CD14-positive monocyte (primary cell): ENCODE results near the gene PPIF. TPM values are rescaled to one million over a fixed set of nuclear protein-coding genes. Genes with fewer than 3 reads are reported as not detected.

Experiments
- DNase-seq, 3 donors: peaks; one replicate each; pipeline ENCODE4 v3.0.0-alpha.2; 2011 to 2022
- H2AFZ ChIP-seq: 2 replicates; pipeline ENCODE4 v1.6.0; 2012; ENCODE audit warnings: mild to moderate bottlenecking, low read depth, low read length, inconsistent platforms; ENCODE audit not compliant: insufficient read depth, poor library complexity, severe bottlenecking
- H3K27ac ChIP-seq, 2 donors: 1 replicate in 1 of 2; 2 replicates in 1 of 2; pipeline ENCODE4 v1.5.1; 2012 to 2013; ENCODE audit warnings: low read length in 2 of 2, control low read depth in 1 of 2, inconsistent platforms in 1 of 2, low read depth in 1 of 2, mild to moderate bottlenecking in 1 of 2
- H3K27me3 ChIP-seq, 2 donors: one replicate each; pipeline versions ENCODE4 v1.6.0 to v1.6.1; 2011 to 2013; ENCODE audit warnings: low read length in 2 of 2; ENCODE audit not compliant: control insufficient read depth in 2 of 2, insufficient read depth in 2 of 2
- H3K36me3 ChIP-seq, 2 donors: replicated peaks in 1 of 2; 1 replicate in 1 of 2; 2 replicates in 1 of 2; pipeline versions ENCODE4 v1.5.1 to v1.6.1; 2012 to 2013; ENCODE audit warnings: low read length in 2 of 2, control low read depth in 1 of 2, inconsistent platforms in 1 of 2, mild to moderate bottlenecking in 1 of 2; ENCODE audit not compliant: insufficient read depth in 2 of 2, control insufficient read depth in 1 of 2
- H3K4me1 ChIP-seq, 2 donors: 1 replicate in 1 of 2; 2 replicates in 1 of 2; pipeline versions ENCODE4 v1.5.1 to v1.6.1; 2012 to 2013; ENCODE audit warnings: low read length in 2 of 2, control low read depth in 1 of 2, inconsistent platforms in 1 of 2, mild to moderate bottlenecking in 1 of 2, moderate library complexity in 1 of 2; ENCODE audit not compliant: insufficient read depth in 2 of 2, control insufficient read depth in 1 of 2
- H3K4me2 ChIP-seq: replicated peaks from 2 replicates; pipeline ENCODE3; 2012; ENCODE audit warnings: low read length, moderate library complexity, mild to moderate bottlenecking; ENCODE audit not compliant: poor library complexity, severe bottlenecking; ENCODE audit errors: extremely low read depth
- H3K4me3 ChIP-seq, 3 experiments: fragments of 200-600 bp in 1 of 3; sonication (generic) in 1 of 3; replicated peaks in 1 of 3; 1 replicate in 2 of 3; 2 replicates in 1 of 3; pipeline ENCODE4 v1.5.1; 2011 to 2013; ENCODE audit warnings: low read length in 3 of 3, mild to moderate bottlenecking in 3 of 3, control low read depth in 2 of 3, low read depth in 2 of 3, inconsistent platforms in 1 of 3, moderate library complexity in 1 of 3
- H3K79me2 ChIP-seq: 2 replicates; pipeline ENCODE4 v1.6.0; 2012; ENCODE audit warnings: mild to moderate bottlenecking, control low read depth, inconsistent platforms, low read length, moderate library complexity; ENCODE audit not compliant: insufficient read depth
- H3K9ac ChIP-seq: 2 replicates; pipeline ENCODE4 v1.6.0; 2017; ENCODE audit warnings: low read length, mild to moderate bottlenecking; ENCODE audit not compliant: insufficient read depth, poor library complexity, severe bottlenecking
- H3K9me3 ChIP-seq, 2 donors: replicated peaks in 1 of 2; 1 replicate in 1 of 2; 2 replicates in 1 of 2; pipeline versions ENCODE4 v1.5.1 to v1.6.1; 2012 to 2013; ENCODE audit warnings: low read length in 2 of 2, control low read depth in 1 of 2; ENCODE audit not compliant: control insufficient read depth in 1 of 2, insufficient read depth in 1 of 2
- H4K20me1 ChIP-seq: 2 replicates; pipeline ENCODE4 v1.6.0; 2012; ENCODE audit warnings: mild to moderate bottlenecking, low read length, control low read depth, moderate library complexity; ENCODE audit not compliant: insufficient read depth
- H3K27ac Mint-ChIP-seq, 7 donors: one replicate each; pipeline ENCODE4 v1.8.0; 2020; ENCODE audit warnings: mild to moderate bottlenecking in 7 of 7, mixed read lengths in 7 of 7, moderate library complexity in 6 of 7, inconsistent platforms in 2 of 7
- H3K27me3 Mint-ChIP-seq, 3 donors: one replicate each; pipeline ENCODE4 v1.8.0; 2021 to 2022; ENCODE audit warnings: low read depth in 3 of 3, mild to moderate bottlenecking in 3 of 3, mixed read lengths in 3 of 3, moderate library complexity in 3 of 3, inconsistent platforms in 1 of 3
- H3K36me3 Mint-ChIP-seq, 2 donors: one replicate each; pipeline ENCODE4 v1.8.0; 2020; ENCODE audit warnings: mixed read lengths in 2 of 2, inconsistent platforms in 1 of 2, mild to moderate bottlenecking in 1 of 2
- H3K4me1 Mint-ChIP-seq: one replicate; pipeline ENCODE4 v1.8.0; 2020; ENCODE audit warnings: mild to moderate bottlenecking, mixed read lengths
- H3K4me3 Mint-ChIP-seq, 2 donors: one replicate each; pipeline ENCODE4 v1.8.0; 2020; ENCODE audit warnings: mild to moderate bottlenecking in 2 of 2, mixed read lengths in 2 of 2, moderate library complexity in 1 of 2
- H3K9me3 Mint-ChIP-seq, 7 donors: one replicate each; pipeline ENCODE4 v1.8.0; 2020 to 2022; ENCODE audit warnings: mixed read lengths in 7 of 7, mild to moderate bottlenecking in 6 of 7, moderate library complexity in 6 of 7, inconsistent platforms in 2 of 7
- WGBS: methylation state at CpG from one replicate; pipeline ENCODE4 v1.1.5; 2013; ENCODE audit warnings: missing lambda C conversion rate; ENCODE audit not compliant: insufficient coverage; 5-methylcytosine and 5-hydroxymethylcytosine counted together
- intact Hi-C, 2 donors: fragments of 100-400 bp; cut with micrococcal nuclease; formaldehyde crosslinking; loops; one replicate each; pipeline versions ENCODE4 v1.15.0 to v1.15.1; 2023
- polyA plus RNA-seq, 3 donors: library from polyadenylated mRNA; depleted of rRNA in 1 of 3; unstranded in 2 of 3; stranded (reverse) in 1 of 3; fragments of 300-500 nt in 2 of 3; fragments of >200 nt in 1 of 3; fragmentation: Illumina TruSeq in 2 of 3; gene quantifications; 1 replicate in 2 of 3; 2 replicates in 1 of 3; pipeline ENCODE4 v1.2.3, GENCODE V29; 2012 to 2021
- TF ChIP-seq, protein P1 (sequence below): fragments of 200-600 bp; IDR thresholded peaks from one replicate; pipeline ENCODE4 v1.8.0; 2022; ENCODE audit warnings: antibody characterized with exemption, mild to moderate bottlenecking

The PPIF gene
- polyA plus RNA-seq, 3 donors, result 36.6 to 1,064 (median 52.3) TPM

DNA sequence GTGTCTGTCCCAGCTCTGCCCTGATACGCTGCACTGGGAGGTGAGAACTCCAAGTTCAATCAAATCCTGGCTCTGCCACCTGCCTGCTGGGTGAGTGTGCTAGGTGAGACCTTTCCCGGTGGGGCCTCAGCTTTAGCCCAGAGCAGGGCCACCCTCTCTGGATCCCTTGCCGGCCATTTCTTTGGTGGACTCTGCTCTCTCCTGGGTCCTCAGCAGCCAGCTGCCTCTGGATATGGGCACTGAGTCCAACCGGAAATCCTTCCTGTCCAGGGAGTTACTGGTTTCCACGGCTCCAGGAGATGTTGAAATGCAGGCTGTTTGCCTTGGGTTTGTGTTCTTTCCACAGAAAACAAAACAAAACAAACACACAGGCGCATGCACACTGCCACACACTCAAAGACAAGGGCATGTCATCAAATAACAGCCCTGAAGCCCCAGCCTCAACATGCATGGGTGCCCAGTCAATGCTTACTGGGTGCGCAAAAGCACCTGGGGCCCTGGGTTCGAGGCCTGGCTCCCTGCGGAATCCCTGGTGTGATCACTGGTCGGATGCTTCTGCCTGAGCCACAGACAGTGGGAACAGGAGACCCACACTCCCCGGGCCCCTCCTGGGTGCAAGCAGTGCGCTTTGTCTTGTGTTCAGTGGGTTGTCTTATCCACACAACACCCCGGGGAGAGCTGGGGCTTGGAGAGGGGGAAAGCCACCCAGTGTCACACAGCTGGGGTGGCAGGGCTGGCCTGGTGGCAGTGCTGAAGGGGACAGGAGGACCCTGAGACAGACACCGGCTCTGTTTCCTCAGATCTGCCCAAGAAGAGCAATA is 33.1 kb downstream of the PPIF start:
- H3K4me1 Mint-ChIP-seq, result no peaks in the 10 kb centered on the region
- H3K27ac Mint-ChIP-seq, result no peak overlapping the region
- intact Hi-C loops, result no loop called here
- Histone ChIP-seq H3K27ac (no peak overlapping the region), H3K4me2 (no peak overlapping the region), H4K20me1 (no peaks in the 10 kb centered on the region), H3K36me3 (peaks cover under 1 to 2% of the 10 kb centered on the region in 2 donors), H3K4me3 (no peak overlapping the region), H3K27me3 (no peaks in the 10 kb centered on the region), H3K9me3 (no peaks in the 10 kb centered on the region), H2AFZ (no peak overlapping the region), H3K4me1 (no peaks in the 10 kb centered on the region), H3K79me2 (no peaks in the 10 kb centered on the region), H3K9ac (no peak overlapping the region)
- H3K9me3 Mint-ChIP-seq, result no peaks in the 10 kb centered on the region
- WGBS, result 88% methylated on average over 10 of the region's 14 CpGs
- no peak overlapping the region for H3K4me3 Mint-ChIP-seq
- TF ChIP-seq, protein P1, sequence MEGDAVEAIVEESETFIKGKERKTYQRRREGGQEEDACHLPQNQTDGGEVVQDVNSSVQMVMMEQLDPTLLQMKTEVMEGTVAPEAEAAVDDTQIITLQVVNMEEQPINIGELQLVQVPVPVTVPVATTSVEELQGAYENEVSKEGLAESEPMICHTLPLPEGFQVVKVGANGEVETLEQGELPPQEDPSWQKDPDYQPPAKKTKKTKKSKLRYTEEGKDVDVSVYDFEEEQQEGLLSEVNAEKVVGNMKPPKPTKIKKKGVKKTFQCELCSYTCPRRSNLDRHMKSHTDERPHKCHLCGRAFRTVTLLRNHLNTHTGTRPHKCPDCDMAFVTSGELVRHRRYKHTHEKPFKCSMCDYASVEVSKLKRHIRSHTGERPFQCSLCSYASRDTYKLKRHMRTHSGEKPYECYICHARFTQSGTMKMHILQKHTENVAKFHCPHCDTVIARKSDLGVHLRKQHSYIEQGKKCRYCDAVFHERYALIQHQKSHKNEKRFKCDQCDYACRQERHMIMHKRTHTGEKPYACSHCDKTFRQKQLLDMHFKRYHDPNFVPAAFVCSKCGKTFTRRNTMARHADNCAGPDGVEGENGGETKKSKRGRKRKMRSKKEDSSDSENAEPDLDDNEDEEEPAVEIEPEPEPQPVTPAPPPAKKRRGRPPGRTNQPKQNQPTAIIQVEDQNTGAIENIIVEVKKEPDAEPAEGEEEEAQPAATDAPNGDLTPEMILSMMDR, result no peak
- H3K27me3 Mint-ChIP-seq, result peaks cover 1 to 7% (median 2%) of the 10 kb centered on the region in 3 donors
- DNase-seq, result no peak
- H3K36me3 Mint-ChIP-seq, result peaks cover 15 to 19% of the 10 kb centered on the region in 2 donors

DNA sequence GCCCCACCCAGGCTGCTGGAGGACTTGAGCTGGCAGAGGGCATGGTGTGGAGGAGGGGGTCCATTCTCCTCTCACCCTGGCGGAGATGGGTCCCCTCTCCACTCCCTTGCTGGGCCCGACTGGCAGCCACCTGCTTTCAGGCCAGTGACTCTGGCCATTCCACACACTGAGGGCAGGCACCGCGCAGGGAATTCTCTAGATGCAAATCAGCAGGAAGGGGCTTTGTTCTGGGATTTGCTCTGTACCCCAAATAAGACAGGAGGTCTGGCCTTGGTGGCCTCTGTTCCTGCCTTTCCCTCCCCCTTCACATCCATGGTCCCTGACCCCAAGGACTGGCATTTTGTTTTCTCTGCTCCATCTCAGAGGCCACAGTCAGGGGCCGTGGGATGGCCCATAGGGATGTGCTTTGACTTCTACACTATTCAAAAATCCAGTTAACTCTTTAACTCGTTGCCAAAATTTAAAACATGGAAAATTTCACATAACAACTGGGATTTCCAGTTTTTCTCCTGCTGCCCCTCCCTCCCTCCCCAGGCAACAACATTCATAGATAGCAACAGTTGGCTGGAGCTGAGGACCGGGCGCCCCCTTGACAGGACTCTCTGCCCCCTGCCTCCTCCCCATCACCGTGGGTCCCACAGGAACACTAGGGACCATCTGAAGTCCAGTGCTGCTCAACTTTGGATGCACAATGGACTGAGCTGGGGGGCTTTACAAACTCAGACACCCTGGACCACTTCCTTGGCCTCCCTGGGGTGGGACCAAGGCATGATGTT is 33.9 kb downstream of the PPIF start:
- Histone ChIP-seq H3K36me3 (peaks cover 5 to 10% of the 10 kb centered on the region in 2 donors), H3K4me3 (no peak overlapping the region), H3K27ac (no peak overlapping the region), H2AFZ (no peak overlapping the region), H3K79me2 (no peaks in the 10 kb centered on the region), H3K9me3 (no peaks in the 10 kb centered on the region), H3K9ac (no peak overlapping the region), H4K20me1 (no peaks in the 10 kb centered on the region), H3K4me1 (no peaks in the 10 kb centered on the region), H3K27me3 (no peaks in the 10 kb centered on the region), H3K4me2 (no peak overlapping the region)
- H3K4me3 Mint-ChIP-seq, result no peak overlapping the region
- intact Hi-C loops, result no loop called here
- peaks cover 1 to 7% (median 2%) of the 10 kb centered on the region in 3 donors for H3K27me3 Mint-ChIP-seq
- DNase-seq, result no peak
- no peaks in the 10 kb centered on the region for H3K4me1 Mint-ChIP-seq
- peaks cover 23 to 24% of the 10 kb centered on the region in 2 donors for H3K36me3 Mint-ChIP-seq
- TF ChIP-seq, protein P1, result no peak
- no peaks in the 10 kb centered on the region for H3K9me3 Mint-ChIP-seq
- H3K27ac Mint-ChIP-seq, result no peak overlapping the region
- 94% methylated on average over 7 of the region's 9 CpGs for WGBS
